Bone marrow (tissue), 2 donors: ENCODE results near the gene ZNF407.

Experiments
- DNase-seq, 2 donors: peaks; one replicate each; lab custom pipeline; 2025; lab: John Stamatoyannopoulos, UW

The ZNF407 gene

GRCh38 chr18:74672371-74672770 is 74.7 kb downstream of the ZNF407 start:
- DNase-seq = no peak

GRCh38 chr18:74674487-74674886 is 76.8 kb downstream of the ZNF407 start:
- no peak for DNase-seq

GRCh38 chr18:74679006-74679678 is 81.5 kb downstream of the ZNF407 start:
- DNase-seq = no peak

GRCh38 chr18:74679679-74680076 is 82.0 kb downstream of the ZNF407 start:
- no peak for DNase-seq

- no peak for DNase-seq
Observed at GRCh38 chr18:74682141-74682990, 84.7 kb downstream of the ZNF407 start.

GRCh38 chr18:74682991-74683297 is 85.3 kb downstream of the ZNF407 start:
- DNase-seq = no peak

GRCh38 chr18:74683573-74683972 is 85.9 kb downstream of the ZNF407 start:
- no peak for DNase-seq

- no peak for DNase-seq
Observed at GRCh38 chr18:74689251-74689650, 91.6 kb downstream of the ZNF407 start.

- DNase-seq = no peak
Observed at GRCh38 chr18:74692367-74693013, 94.8 kb downstream of the ZNF407 start.

GRCh38 chr18:74694436-74694835 is 96.8 kb downstream of the ZNF407 start:
- no peak for DNase-seq

GRCh38 chr18:74695170-74695569 is 97.5 kb downstream of the ZNF407 start:
- no peak for DNase-seq

- DNase-seq = no peak
Observed at GRCh38 chr18:74698881-74699280, 101.2 kb downstream of the ZNF407 start.

GRCh38 chr18:74699455-74699854 is 101.8 kb downstream of the ZNF407 start:
- no peak for DNase-seq

- no peak for DNase-seq
Observed at GRCh38 chr18:74702950-74703349, 105.3 kb downstream of the ZNF407 start.

GRCh38 chr18:74708169-74708568 is 110.5 kb downstream of the ZNF407 start:
- no peak for DNase-seq

- DNase-seq = no peak
Observed at GRCh38 chr18:74709452-74709851, 111.8 kb downstream of the ZNF407 start.

- no peak for DNase-seq
Observed at GRCh38 chr18:74714120-74714519, 116.5 kb downstream of the ZNF407 start.

GRCh38 chr18:74714791-74715190 is 117.1 kb downstream of the ZNF407 start:
- no peak for DNase-seq

GRCh38 chr18:74715306-74715705 is 117.6 kb downstream of the ZNF407 start:
- DNase-seq = no peak

GRCh38 chr18:74715865-74716712 is 118.4 kb downstream of the ZNF407 start:
- DNase-seq = no peak

GRCh38 chr18:74718312-74718711 is 120.6 kb downstream of the ZNF407 start:
- no peak for DNase-seq

GRCh38 chr18:74722237-74722636 is 124.6 kb downstream of the ZNF407 start:
- DNase-seq = no peak
